Astrocyte of the cerebellum (primary cell): Measurements from ENCODE around the gene CRHR1.

Source experiments
- DNase-seq: peaks from one replicate; pipeline ENCODE4 v3.0.0-alpha.2; 2011; ENCODE audit warnings: low read depth
- H3K4me3 ChIP-seq: 2 replicates; pipeline ENCODE4 v1.5.1; 2011; ENCODE audit warnings: mild to moderate bottlenecking, low read depth, low read length, moderate library complexity
- in situ Hi-C: cut with HindIII; loops from 2 replicates; pipeline ENCODE4 v1.10.0; 2017; ENCODE audit warnings: low sequenced_read_pairs
- TF ChIP-seq, protein P1 (sequence below): IDR thresholded peaks from 2 replicates; pipeline ENCODE4 v1.5.1; 2012; ENCODE audit warnings: low read length, low read depth, moderate library complexity, mild to moderate bottlenecking; ENCODE audit errors: missing control alignments

Gene CRHR1

DNA sequence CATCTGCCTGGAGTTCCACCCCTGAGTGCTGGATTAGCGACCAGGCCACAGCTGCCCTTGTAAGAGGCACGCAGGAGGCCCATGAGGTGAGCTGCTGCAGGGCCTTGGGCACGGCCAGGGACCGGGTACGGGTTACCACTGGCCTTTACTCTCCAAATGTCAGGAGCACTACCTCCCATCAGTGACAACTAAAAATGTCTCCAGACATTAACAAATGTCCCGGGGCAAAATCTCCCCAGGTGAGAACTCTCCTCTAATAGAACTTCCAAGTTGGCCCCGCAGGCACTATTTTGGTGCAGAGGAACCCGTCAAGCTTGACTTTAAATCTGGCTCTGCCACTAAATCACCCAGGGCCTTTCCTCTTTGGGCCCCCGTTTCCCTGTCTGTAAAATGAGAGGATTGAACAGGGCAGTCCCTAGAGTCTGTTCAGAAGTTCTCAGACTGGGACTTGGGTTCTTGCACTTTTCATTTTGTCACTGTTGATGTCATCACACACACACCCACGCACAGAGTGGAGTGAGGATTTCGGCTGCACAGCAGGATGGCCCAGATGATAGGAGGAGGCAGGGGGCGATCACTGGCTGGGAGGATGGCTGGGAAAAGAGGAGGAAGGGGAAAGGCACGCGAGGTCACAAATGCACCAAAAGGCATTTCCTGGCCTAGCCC is 85.7 kb downstream of the CRHR1 start:
- in situ Hi-C loops: loop anchor here (25.0 kb wide), 1 partner anchor 658 kb away; the partner anchor contains the start of gene FMNL1
- TF ChIP-seq, protein P1, sequence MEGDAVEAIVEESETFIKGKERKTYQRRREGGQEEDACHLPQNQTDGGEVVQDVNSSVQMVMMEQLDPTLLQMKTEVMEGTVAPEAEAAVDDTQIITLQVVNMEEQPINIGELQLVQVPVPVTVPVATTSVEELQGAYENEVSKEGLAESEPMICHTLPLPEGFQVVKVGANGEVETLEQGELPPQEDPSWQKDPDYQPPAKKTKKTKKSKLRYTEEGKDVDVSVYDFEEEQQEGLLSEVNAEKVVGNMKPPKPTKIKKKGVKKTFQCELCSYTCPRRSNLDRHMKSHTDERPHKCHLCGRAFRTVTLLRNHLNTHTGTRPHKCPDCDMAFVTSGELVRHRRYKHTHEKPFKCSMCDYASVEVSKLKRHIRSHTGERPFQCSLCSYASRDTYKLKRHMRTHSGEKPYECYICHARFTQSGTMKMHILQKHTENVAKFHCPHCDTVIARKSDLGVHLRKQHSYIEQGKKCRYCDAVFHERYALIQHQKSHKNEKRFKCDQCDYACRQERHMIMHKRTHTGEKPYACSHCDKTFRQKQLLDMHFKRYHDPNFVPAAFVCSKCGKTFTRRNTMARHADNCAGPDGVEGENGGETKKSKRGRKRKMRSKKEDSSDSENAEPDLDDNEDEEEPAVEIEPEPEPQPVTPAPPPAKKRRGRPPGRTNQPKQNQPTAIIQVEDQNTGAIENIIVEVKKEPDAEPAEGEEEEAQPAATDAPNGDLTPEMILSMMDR: no peak
- no peak overlapping the region for H3K4me3 ChIP-seq
- DNase-seq: no peak

DNA sequence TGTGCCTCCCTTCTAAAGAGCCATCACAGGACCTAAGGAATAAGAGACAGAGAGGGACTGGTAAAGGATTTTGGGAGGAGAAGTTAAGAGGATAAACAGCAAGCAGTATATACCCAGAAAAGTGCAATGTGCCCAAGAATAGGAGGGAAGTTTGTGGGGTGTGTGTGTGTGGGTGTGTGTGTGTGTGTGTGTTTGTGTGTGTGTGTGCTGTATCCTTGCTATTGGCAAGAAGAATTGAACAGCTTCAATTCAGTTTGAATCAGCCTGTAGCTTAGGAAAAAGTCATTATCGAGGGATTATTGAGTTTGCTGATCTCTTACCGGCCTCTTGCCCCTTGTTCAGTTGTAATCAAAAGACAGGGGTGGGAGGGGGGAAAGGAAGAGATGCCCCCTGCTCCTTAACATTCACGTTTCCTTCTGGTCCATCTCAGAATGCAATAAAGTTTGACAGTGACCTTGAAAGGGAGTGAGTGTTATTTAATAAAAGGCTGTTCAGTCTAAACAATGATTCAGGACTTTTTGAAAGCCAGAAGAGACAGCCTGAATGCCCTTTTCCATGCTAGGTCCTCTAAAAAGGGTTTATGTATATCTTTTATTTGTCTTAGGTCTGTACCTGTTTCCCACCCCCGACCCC is 86.3 kb downstream of the CRHR1 start:
- DNase-seq: no peak
- no peak overlapping the region for H3K4me3 ChIP-seq
- in situ Hi-C loops: loop anchor here (25.0 kb wide), 1 partner anchor 658 kb away; the partner anchor contains the start of gene FMNL1
- TF ChIP-seq, protein P1: no peak

DNA sequence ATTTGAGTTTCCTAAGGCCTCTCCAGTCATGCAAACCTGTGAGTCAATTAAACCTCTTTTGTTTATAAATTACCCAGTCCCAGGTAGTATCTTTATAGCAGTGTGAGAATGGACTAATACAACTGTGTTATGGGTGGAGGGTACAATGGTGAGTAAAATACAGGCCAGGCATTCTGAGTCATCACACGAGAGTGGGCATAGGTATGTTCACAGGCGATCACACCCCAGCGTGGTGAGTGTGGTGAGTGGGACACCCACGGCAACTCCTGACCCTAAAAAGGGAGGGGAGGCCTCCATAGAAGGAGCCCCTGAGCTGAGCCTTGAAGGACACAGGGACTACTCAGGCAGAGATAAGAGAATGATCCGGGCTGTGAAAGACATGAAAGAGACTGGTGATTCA is 87.6 kb downstream of the CRHR1 start:
- no peak for DNase-seq
- in situ Hi-C loops: loop anchor here (25.0 kb wide), 1 partner anchor 659 kb away; the partner anchor contains the start of gene FMNL1
- TF ChIP-seq, protein P1: no peak
- no peak overlapping the region for H3K4me3 ChIP-seq

DNA sequence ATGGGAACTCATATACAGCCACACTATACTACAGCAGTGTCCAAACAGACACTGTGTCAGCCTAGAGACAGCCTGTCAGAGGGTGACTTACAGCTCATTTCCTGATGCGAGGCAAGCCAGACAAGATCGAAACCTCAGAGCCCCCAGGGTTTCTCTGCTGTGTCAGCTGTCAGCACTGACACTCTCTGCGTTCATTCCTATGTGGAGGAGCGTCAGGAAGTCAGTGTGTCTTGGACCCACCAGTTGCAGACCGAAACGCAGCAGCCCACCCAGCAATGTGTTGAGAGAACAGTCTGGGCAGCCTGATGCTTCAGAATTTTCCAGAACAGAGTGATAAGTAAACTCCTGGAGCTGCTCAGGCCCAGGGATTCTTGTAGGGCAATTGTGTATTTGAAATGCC is 89.6 kb downstream of the CRHR1 start:
- DNase-seq: no peak
- in situ Hi-C loops: loop anchor here (25.0 kb wide), 1 partner anchor 661 kb away; the partner anchor contains the start of gene FMNL1
- TF ChIP-seq, protein P1: no peak
- no peak overlapping the region for H3K4me3 ChIP-seq

DNA sequence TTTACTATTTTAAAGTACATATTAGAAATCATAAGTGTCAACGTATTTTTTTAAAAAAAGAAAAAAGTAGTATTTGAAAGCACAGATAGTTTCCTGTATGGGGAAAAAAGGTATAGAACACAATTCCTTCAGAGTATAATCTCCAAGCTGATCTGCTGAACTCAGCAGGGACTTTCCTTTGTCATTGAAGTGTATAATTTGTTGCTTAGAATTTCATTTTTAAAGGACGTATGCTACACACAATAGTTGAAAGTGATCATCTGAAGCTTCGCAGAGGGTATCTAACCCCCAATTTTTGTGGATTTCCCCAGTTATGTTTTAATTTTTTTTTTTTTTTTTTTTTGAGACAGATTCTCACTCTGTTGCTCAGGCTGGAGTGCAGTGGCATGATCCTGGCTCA is 90.0 kb downstream of the CRHR1 start:
- H3K4me3 ChIP-seq: no peak overlapping the region
- in situ Hi-C loops: loop anchor here (25.0 kb wide), 1 partner anchor 662 kb away; the partner anchor contains the start of gene FMNL1
- no peak for DNase-seq
- TF ChIP-seq, protein P1: no peak

DNA sequence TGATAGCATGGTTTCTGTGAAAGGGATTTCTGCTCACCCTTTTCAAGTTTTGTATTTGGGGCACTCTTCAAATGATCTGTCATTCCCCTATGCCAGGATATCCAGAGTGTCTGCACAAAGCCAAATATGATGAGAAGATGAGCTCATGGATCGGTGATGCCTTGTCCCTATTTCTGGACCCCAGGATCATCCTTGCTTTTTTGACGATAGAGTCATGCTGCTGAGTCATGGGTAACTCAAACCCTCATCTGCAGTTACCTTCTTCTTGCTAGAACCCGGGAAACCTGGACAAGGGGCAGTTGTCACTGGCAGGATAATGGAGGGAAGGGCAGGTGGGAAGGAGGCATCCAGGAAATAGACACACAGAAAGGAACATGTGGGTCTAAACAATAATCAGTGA is 92.4 kb downstream of the CRHR1 start:
- TF ChIP-seq, protein P1: no peak
- no peak overlapping the region for H3K4me3 ChIP-seq
- DNase-seq: no peak
- in situ Hi-C loops: no loop called here
